Omental fat pad (tissue), 4 donors: ENCODE measurements around the gene PTTG1IP. TPM values are rescaled to one million over a fixed set of nuclear protein-coding genes. Genes with fewer than 3 reads are reported as not detected.

Experiments used
- ATAC-seq: fragments of 150-250 bp; one replicate; pipeline ENCODE4 v1.9.1; 2016; ENCODE audit warnings: mild to moderate bottlenecking, moderate library complexity; ENCODE audit not compliant: low FRiP score
- DNase-seq: peaks from one replicate; pipeline ENCODE4 v3.0.0-alpha.2; 2019; ENCODE audit warnings: low spot score
- total RNA-seq, 4 donors: library from RNA; depleted of rRNA; stranded (reverse); fragments of >200 nt; gene quantifications; one replicate each; pipeline ENCODE4 v1.1.0, GENCODE V29; 2016
- TF ChIP-seq, protein P1 (sequence below), 3 donors: fragments of 450-650 bp; IDR thresholded peaks; one replicate each; pipeline ENCODE4 v1.5.1; 2016 to 2017; ENCODE audit warnings: antibody characterized with exemption in 3 of 3, mild to moderate bottlenecking in 3 of 3, moderate library complexity in 2 of 3

PTTG1IP gene
- total RNA-seq, 4 donors from 2014 or later, result 200 to 241 (median 214) TPM

DNA sequence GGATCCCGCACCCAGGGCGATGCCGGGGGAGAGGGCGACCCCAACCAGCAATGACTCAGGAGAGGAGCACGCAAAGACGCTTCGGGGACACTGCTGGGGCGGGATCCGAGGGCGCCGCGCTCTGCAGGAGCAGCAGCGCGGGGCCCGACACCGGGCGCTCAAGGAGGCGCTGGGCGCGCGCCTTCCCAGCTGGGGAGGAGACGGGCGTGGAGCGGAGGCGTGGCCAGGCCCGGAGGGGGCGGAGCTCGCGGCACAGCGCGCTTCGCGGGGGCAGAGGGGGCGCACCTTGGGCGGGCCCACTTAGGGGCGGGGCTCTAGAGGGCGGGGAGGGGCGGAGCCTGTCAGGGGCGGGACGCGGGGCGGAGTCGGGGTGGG lies 56.0 kb downstream of the PTTG1IP start:
- ATAC-seq (peak; percentile 83), DNase-seq (peak; percentile 64)
- TF ChIP-seq, protein P1, sequence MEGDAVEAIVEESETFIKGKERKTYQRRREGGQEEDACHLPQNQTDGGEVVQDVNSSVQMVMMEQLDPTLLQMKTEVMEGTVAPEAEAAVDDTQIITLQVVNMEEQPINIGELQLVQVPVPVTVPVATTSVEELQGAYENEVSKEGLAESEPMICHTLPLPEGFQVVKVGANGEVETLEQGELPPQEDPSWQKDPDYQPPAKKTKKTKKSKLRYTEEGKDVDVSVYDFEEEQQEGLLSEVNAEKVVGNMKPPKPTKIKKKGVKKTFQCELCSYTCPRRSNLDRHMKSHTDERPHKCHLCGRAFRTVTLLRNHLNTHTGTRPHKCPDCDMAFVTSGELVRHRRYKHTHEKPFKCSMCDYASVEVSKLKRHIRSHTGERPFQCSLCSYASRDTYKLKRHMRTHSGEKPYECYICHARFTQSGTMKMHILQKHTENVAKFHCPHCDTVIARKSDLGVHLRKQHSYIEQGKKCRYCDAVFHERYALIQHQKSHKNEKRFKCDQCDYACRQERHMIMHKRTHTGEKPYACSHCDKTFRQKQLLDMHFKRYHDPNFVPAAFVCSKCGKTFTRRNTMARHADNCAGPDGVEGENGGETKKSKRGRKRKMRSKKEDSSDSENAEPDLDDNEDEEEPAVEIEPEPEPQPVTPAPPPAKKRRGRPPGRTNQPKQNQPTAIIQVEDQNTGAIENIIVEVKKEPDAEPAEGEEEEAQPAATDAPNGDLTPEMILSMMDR (IDR thresholded peaks at IDR 0.05), result no peak

GRCh38 chr21:44816761-44817505 lies 56.6 kb downstream of the PTTG1IP start:
- DNase-seq (no peak), ATAC-seq (no peak)
- TF ChIP-seq, protein P1 (IDR thresholded peaks at IDR 0.05), result no peak

DNA sequence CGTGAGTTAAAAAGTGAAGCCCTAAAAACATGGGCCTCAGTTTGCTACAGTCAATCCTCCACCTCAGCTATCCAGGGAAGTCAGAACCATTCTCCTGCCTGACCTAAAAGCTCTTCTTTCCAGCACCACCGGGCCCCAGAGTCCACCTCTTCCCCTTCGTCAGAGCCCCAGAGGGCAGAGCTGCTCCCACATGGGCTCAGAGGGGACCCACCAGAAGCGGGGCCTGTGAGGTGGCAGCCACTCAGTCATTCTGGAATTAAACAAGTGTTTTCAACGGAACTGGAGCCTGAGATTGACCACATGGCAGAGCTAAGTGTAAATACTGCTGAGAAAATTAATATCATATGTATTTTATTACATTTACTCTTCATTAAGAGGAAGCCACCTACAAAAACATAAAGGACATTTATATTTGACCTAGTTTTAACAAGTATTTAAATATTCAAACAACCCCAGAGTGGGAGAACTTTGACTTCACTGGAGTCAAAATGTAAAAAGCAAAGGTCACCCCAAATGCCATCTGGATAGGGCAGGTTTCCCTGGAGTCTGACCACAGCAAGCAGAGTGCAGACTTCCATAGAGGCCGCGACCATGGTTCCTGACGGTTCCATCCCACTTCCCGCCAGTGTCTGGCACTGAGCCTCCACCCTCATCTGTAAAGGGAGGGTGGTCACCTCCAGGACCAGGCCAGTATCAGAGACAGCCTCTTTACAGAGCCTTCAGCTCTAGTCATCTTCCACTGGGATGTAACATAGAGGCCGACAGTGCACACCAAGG lies 57.5 kb downstream of the PTTG1IP start:
- ATAC-seq, result no peak
- no peak for DNase-seq
- TF ChIP-seq, protein P1 (IDR thresholded peaks at IDR 0.05), result no peak

GRCh38 chr21:44815225-44815624 lies 58.3 kb downstream of the PTTG1IP start:
- DNase-seq, result no peak
- ATAC-seq, result no peak
- TF ChIP-seq, protein P1 (IDR thresholded peaks at IDR 0.05), result no peak

DNA sequence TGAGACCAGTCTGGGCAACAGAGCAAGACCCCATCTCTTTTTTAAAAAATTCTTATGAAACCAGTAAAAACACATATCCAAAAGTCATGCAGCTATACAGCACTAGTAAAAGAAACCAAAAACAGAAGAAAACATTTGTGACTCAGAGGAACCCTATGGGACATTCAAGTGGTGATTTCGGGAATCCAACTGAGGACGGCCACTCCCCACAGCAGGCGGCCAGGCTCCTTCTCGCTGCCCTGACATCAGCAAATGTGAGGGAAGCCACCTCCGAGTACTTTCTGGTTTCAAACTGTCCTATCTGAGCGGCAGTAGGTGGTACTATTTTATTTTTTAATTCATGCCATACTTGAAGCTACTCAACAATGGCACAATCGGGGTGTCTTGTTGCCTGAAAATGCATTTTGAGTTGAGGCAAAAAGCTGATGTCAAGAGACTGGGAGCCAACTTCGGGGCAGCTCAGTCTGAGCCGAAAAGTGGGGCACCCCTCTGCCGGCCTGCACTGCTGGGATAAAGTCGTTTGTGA lies 58.9 kb downstream of the PTTG1IP start:
- no peak for DNase-seq
- no peak for ATAC-seq
- TF ChIP-seq, protein P1 (IDR thresholded peaks at IDR 0.05), result no peak

DNA sequence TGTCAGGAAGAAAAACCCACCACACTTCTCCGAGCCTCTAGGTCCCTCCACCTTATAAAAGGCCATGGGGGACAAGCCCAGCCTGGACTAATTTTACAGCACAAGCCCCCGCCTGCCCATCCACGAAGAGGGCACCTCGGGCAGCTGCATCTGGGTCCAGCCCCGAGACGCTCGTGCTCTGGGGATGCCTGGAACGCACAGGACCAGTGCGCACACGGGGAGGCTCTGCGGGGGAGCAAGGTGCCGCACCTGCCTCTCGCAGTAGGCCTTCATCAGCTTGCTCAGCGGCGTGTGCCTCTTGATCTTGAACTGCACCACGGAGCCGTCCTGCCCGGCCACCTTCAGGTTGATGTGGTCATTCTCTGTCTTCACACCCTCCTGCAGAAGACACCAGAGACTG lies 59.8 kb downstream of the PTTG1IP start:
- TF ChIP-seq, protein P1 (IDR thresholded peaks at IDR 0.05), result no peak
- DNase-seq, result no peak
- no peak for ATAC-seq
